SH-SY5Y (cell line): Measurements from ENCODE around the gene BEST2.

Experiments used
- GATA2 ChIP-seq: IDR thresholded peaks from 2 replicates; pipeline ENCODE4 v1.6.1; 2011; ENCODE audit warnings: mild to moderate bottlenecking, low read depth, low read length
- GATA3 ChIP-seq: IDR thresholded peaks from 2 replicates; pipeline ENCODE4 v1.6.1; 2011; ENCODE audit warnings: low read depth, mild to moderate bottlenecking, low read length, moderate library complexity

DNA sequence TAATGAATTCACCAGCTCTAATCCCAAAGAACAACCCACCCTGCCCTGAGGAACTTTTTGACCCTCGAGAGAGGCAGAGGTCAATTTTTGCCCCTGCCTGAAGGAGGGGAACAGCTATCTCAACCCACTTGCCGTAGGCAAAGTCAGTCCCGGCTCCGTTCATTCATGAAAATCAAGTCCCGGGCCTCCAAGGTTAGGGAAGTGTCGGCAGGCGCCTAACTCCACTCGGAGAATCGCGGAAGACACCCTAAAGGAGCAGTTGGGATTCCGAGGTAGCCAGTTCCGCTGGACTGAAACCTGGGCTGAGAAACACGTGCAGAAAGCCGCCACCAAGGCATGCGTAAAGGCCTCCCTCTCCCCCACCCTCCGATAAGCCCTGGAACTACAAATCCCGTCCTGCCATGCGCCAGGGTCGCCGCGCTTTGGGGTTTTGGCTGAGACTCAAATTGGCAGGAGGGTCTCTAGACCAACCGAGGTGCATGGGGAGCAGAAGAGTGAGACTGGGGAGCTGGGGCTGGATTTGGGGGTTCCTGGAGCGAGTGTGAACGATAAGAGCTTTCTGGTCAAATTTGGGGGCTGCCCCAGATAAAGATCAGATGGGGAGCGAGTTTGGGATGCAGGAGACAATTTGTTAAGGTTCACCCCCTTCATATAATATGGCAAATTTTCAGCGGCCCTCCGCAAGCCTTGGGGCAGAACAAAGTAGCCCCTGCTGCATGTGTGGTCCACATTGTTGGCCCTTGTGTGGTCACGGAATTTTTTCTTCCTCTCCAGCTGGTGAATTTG lies 27.8 kb upstream of the BEST2 start, which contains the start of gene TNPO2:
- no peak; the same call in 1 of the 2 replicates for TF ChIP-seq GATA3
- TF ChIP-seq GATA2: peak; percentile 89
